Choroid plexus epithelial cell (primary cell): ENCODE data around the gene ZFP36L1.
A peak's percentile ranks its signal among the peaks of the same experiment; 100 is the strongest.

Experiments used
- DNase-seq: peaks from one replicate; pipeline ENCODE4 v3.0.0-alpha.2; 2010; ENCODE audit warnings: low read depth
- H3K4me3 ChIP-seq: 2 replicates; pipeline ENCODE4 v1.5.1; 2011; ENCODE audit warnings: low read depth, mild to moderate bottlenecking, control low read depth, low read length, moderate library complexity
- TF ChIP-seq, protein P1 (sequence below): conservative IDR thresholded peaks from 2 replicates; pipeline ENCODE4 v1.5.1; 2011; ENCODE audit warnings: low read depth, mild to moderate bottlenecking, control low read depth, inconsistent platforms, low read length, moderate library complexity

The ZFP36L1 gene

DNA sequence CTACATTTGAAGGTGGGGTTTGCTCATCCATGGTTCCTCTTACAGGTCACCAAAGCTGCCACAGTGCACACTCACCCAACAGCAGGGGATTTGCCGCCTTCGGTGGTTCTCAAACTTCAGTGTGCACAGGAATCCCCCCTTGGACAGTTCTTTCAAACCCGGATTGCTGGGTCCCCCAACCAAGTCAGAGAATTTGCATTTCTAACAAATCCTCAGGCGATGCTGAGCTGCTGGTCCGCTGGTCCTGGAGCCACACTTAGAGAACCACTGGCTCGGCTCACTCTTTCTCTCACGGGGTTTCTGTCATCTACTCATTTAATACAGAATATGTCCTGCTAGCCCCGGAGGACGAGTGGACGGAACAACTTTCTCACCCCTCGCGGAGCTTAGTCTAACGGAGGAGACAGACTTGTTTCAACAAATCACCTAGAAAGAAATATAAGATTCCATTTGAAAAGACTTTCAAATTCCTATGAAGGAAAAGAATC lies 24.1 kb upstream of the ZFP36L1 start:
- H3K4me3 ChIP-seq, result peak overlapping the region; percentile 14
- no peak for DNase-seq
- TF ChIP-seq, protein P1, sequence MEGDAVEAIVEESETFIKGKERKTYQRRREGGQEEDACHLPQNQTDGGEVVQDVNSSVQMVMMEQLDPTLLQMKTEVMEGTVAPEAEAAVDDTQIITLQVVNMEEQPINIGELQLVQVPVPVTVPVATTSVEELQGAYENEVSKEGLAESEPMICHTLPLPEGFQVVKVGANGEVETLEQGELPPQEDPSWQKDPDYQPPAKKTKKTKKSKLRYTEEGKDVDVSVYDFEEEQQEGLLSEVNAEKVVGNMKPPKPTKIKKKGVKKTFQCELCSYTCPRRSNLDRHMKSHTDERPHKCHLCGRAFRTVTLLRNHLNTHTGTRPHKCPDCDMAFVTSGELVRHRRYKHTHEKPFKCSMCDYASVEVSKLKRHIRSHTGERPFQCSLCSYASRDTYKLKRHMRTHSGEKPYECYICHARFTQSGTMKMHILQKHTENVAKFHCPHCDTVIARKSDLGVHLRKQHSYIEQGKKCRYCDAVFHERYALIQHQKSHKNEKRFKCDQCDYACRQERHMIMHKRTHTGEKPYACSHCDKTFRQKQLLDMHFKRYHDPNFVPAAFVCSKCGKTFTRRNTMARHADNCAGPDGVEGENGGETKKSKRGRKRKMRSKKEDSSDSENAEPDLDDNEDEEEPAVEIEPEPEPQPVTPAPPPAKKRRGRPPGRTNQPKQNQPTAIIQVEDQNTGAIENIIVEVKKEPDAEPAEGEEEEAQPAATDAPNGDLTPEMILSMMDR, result no peak

DNA sequence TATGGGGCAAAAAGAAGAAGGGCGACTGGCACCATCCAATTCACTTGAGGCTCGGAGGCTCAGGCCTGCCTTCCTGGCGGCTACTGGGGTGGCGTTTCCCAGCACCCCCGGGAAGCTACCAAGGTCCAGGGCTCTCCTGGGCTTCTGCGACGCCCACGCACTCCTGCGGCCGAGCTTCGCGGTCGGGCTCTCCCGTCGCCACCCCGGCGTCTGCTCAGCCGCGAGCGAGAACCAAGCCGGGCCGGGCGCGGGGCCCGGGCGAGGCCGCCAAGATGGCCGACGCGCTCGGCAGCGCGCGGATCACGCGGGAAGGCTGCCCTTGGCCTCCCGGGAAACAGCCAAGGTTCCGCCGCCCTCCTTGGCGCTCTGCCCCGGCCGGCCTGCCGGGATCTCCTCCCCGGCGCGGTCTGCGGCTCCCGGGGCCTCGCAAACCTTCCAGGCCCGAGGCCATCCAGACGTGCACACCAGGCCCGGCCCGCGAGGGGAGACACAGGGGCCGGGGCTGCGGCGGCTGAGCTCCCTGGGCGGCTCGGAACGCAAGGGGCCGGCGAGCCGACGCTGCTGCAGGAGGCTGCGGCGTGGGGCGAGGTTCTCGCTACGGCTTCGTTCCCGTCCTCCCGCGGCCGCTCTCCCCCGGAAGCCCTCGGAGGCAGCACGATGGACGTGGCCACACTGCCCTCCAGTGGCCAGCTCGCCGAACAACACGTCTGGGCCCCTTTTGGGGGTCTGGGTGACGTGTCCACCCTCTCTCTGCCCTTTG lies 23.5 kb upstream of the ZFP36L1 start:
- H3K4me3 ChIP-seq, result peak overlapping the region; percentile 52
- TF ChIP-seq, protein P1, result peak; percentile 90
- DNase-seq, result peak; percentile 95

DNA sequence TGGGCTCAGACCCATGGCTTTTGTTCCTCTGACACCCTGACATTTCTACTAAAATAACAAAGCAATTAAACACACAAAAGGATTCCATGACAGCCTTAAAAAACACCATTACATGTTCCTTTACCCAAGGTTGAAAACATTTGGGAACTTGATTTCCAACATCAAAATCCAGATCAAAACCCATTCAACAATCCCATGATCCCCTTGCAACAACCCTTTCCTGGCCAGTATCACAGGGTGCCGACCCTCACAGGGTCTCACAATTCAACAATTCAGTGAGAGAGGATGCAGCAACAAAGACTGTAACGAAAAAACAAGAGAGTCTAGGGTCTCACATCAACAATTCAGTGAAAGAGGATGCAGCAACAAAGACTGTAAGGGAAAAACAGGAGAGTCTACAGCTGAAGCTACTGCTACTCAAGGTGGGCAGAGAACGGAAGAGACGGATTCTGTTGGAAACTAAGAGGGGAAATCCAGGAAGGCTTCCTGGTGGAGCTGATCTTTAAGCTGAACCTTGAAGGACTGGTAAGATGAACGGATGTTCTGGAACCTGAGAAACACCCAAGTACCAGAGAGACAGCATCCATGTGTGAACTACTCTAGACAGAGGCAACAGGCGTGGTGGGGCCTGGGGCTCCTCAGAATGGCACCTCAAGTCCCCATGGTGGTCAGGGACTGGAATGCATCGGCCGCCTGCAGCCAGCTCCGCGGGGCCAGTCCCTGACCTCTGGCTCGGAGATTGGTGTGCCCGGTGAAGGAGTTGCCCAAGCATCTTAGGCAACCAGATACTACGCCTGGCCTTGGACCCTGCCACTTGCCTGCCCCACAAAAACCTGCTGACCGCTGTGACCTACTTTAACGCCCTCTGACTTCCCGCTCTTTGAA lies 22.7 kb upstream of the ZFP36L1 start:
- no peak for DNase-seq
- H3K4me3 ChIP-seq, result no peak overlapping the region
- TF ChIP-seq, protein P1, result no peak

DNA sequence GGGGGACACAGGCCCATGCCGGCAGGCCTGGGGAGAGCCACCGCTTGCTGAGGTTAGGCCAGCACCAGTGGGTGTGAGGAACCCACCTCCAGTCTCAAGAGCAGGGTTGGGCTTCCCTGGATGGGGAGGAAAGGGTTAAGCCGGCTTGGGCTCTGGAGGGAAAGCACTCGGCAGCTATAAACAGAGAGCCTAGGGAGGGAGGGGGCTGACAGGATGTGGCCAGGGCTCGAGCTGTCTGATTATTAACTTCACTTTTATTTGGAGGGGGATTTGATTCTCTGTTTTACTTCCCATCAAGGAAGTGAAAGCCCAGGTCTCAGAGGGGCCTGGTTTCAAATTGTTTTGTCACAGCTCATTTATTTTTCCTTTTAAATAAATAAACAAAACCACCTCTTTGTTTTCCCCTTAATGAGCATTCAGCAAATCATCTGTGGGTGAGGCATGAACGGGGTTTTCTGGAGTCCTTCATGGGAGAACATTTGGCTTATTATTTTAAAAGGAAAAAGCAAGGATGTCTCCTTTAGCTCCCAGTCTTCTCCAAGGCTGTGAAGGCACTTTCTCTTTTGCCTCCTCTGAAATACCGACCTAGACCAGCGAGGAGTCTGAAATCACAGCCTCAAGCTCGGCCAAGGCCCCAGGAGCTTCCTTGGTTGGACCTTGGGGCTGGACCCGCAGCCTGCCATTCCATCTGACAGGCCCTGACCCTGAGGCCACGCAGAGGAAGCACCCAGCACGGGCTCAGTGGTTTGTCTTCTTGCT lies 21.9 kb upstream of the ZFP36L1 start:
- TF ChIP-seq, protein P1, result no peak
- peak; percentile 73 for DNase-seq
- H3K4me3 ChIP-seq, result peak overlapping the region; percentile 34

DNA sequence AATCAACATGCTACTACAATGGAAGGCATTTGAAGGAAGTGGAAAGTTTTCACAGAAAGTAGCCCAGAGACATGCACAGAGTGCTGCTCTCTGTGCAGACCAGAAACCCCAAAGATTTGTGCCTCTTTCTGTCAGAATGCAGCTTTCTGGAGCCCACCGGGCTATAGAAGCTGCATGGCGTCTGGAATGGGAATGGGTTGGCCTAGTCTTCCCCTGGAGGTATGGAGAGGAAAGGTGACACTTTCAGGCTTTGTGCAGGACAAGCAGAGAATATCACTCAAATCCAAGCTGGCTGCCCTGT lies 21.3 kb upstream of the ZFP36L1 start:
- H3K4me3 ChIP-seq, result peak overlapping the region; percentile 34
- TF ChIP-seq, protein P1, result no peak
- no peak for DNase-seq

DNA sequence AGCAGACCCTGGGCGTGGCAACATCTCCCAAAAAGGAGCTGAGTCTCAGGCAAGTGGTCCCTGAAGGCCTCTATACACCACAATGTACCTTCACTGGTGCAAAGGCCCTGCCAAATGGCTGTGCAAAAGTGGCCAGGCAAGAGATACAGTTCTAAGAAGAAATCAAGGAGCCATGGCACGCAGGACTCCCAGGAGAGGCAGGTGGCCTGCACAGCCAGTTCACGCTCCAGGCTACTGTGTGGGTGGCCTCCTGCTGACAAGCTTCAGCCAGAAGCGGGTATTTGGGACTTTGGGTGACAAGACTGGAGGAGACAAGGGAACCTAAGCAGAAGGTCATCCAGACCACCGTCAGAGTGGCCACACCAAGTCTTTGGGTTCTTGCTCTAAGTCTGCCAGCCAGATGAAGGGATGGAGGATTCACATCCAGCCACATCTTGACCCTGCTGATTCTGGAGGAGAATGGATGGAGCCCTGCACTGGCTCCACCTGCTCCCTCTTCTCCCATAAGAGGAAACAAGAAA lies 20.5 kb upstream of the ZFP36L1 start:
- DNase-seq, result no peak
- H3K4me3 ChIP-seq, result no peak overlapping the region

More for the DNA sequence above, 20.5 kb upstream of the ZFP36L1 start:
- TF ChIP-seq, protein P1, result no peak
